Measurements from ENCODE around the gene COPZ2.
"Not testable (repeated sequence)": the region's sequence is repeated elsewhere in the genome, so short reads cannot be mapped to it uniquely, and the experiment has no call there.

COPZ2 gene

GRCh38 chr17:48055531-48056245 is 18.1 kb upstream of the COPZ2 start:
- DNase-seq = no peak

- no peak for DNase-seq
Observed at GRCh38 chr17:48054238-48055185, 16.9 kb upstream of the COPZ2 start.

- no peak for DNase-seq
Observed at GRCh38 chr17:48053758-48054237, 16.2 kb upstream of the COPZ2 start.

- DNase-seq = no peak
Observed at GRCh38 chr17:48052956-48053757, 15.6 kb upstream of the COPZ2 start.

GRCh38 chr17:48051706-48052486 is 14.3 kb upstream of the COPZ2 start:
- no peak for DNase-seq

GRCh38 chr17:48051283-48051682 is 13.7 kb upstream of the COPZ2 start:
- no peak for DNase-seq

- DNase-seq = no peak
Observed at GRCh38 chr17:48048384-48049126, 11.0 kb upstream of the COPZ2 start.

- DNase-seq = peak; percentile 99
Observed at GRCh38 chr17:48047741-48048383, 10.3 kb upstream of the COPZ2 start, which contains the start of gene NFE2L1. Gene NFE2L1, plus strand, starts transcription at chr17:48048359. Its CDS starts 2,760 bp downstream, at chr17:48051119.

- DNase-seq = no peak
Observed at GRCh38 chr17:48047113-48047740, 9.6 kb upstream of the COPZ2 start.

- no peak for DNase-seq
Observed at GRCh38 chr17:48046296-48046695, 8.7 kb upstream of the COPZ2 start.

- no peak for DNase-seq
Observed at GRCh38 chr17:48045316-48046001, 7.9 kb upstream of the COPZ2 start.

- no peak for DNase-seq
Observed at GRCh38 chr17:48044851-48045250, 7.3 kb upstream of the COPZ2 start.

- DNase-seq = no peak
Observed at GRCh38 chr17:48043176-48043575, 5.6 kb upstream of the COPZ2 start.

GRCh38 chr17:48038687-48039086 is 1.1 kb upstream of the COPZ2 start:
- no peak for DNase-seq

GRCh38 chr17:48037838-48038323 is 284 bp upstream of the COPZ2 start:
- DNase-seq = no peak

- no peak for DNase-seq
Observed at GRCh38 chr17:48036693-48037035, 933 bp downstream of the COPZ2 start.

- DNase-seq = not testable (repeated sequence)
Observed at GRCh38 chr17:48034734-48035133, 2.9 kb downstream of the COPZ2 start.

- no peak for DNase-seq
Observed at GRCh38 chr17:48031966-48032365, 5.6 kb downstream of the COPZ2 start.

- no peak for DNase-seq
Observed at GRCh38 chr17:48030531-48030930, 7.1 kb downstream of the COPZ2 start.

- no peak for DNase-seq
Observed at GRCh38 chr17:48028736-48029135, 8.9 kb downstream of the COPZ2 start.
